ENCODE data around the gene ZNF679.
"Not testable (repeated sequence)": the region's sequence is repeated elsewhere in the genome, so short reads cannot be mapped to it uniquely, and the experiment has no call there.

The ZNF679 gene

GRCh38 chr7:64223366-64223765 lies 4.9 kb upstream of the ZNF679 start:
- in situ Hi-C loops (cut with HindIII; ENCODE audit: low pct_ligation_motif_present, low sequenced_read_pairs) = no loop called here
- no peak overlapping the region for H3K4me3 ChIP-seq (ENCODE audit: low read depth, low read length)
- H3K27ac ChIP-seq = no peak overlapping the region
- TF ChIP-seq CTCF (IDR thresholded peaks at IDR 0.05; ENCODE audit: low read depth, low read length, missing control alignments) = no peak
- no peak for DNase-seq
- no peaks in the 10 kb centered on the region for H3K27me3 ChIP-seq (replicated peaks)
- no peaks in the 10 kb centered on the region for H3K36me3 ChIP-seq (replicated peaks)

- no peak overlapping the region for H3K27ac ChIP-seq
- H3K27me3 ChIP-seq (replicated peaks) = no peaks in the 10 kb centered on the region
- no peaks in the 10 kb centered on the region for H3K36me3 ChIP-seq (replicated peaks)
- no peak for TF ChIP-seq CTCF (IDR thresholded peaks at IDR 0.05; ENCODE audit: low read depth, low read length, missing control alignments)
- no peak overlapping the region for H3K4me3 ChIP-seq (ENCODE audit: low read depth, low read length)
- in situ Hi-C loops (cut with HindIII; ENCODE audit: low pct_ligation_motif_present, low sequenced_read_pairs) = no loop called here
- DNase-seq = no peak
Observed at GRCh38 chr7:64266341-64266919, 38.2 kb downstream of the ZNF679 start.

GRCh38 chr7:64277630-64278029 lies 49.4 kb downstream of the ZNF679 start:
- no peak overlapping the region for H3K4me3 ChIP-seq (ENCODE audit: low read depth, low read length)
- in situ Hi-C loops (cut with HindIII; ENCODE audit: low pct_ligation_motif_present, low sequenced_read_pairs) = no loop called here
- no peak overlapping the region for H3K27ac ChIP-seq
- H3K36me3 ChIP-seq (replicated peaks) = no peaks in the 10 kb centered on the region
- no peak for TF ChIP-seq CTCF (IDR thresholded peaks at IDR 0.05; ENCODE audit: low read depth, low read length, missing control alignments)
- no peak for DNase-seq
- H3K27me3 ChIP-seq (replicated peaks) = no peaks in the 10 kb centered on the region

- DNase-seq = no peak
- no peaks in the 10 kb centered on the region for H3K27me3 ChIP-seq (replicated peaks)
- H3K27ac ChIP-seq = no peak overlapping the region
- in situ Hi-C loops (cut with HindIII; ENCODE audit: low pct_ligation_motif_present, low sequenced_read_pairs) = no loop called here
- no peak overlapping the region for H3K4me3 ChIP-seq (ENCODE audit: low read depth, low read length)
- H3K36me3 ChIP-seq (replicated peaks) = no peaks in the 10 kb centered on the region
- TF ChIP-seq CTCF (IDR thresholded peaks at IDR 0.05; ENCODE audit: low read depth, low read length, missing control alignments) = no peak
Observed at GRCh38 chr7:64294701-64295420, 66.6 kb downstream of the ZNF679 start.

GRCh38 chr7:64297418-64297817 lies 69.1 kb downstream of the ZNF679 start:
- DNase-seq; H3K27me3 ChIP-seq (replicated peaks); H3K36me3 ChIP-seq (replicated peaks); H3K4me3 ChIP-seq (ENCODE audit: low read depth, low read length); in situ Hi-C loops (cut with HindIII; ENCODE audit: low pct_ligation_motif_present, low sequenced_read_pairs); H3K27ac ChIP-seq: not testable (repeated sequence)

GRCh38 chr7:64300641-64301405 lies 72.5 kb downstream of the ZNF679 start:
- no peak for TF ChIP-seq CTCF (IDR thresholded peaks at IDR 0.05; ENCODE audit: low read depth, low read length, missing control alignments)
- Histone ChIP-seq H3K27ac (no peak overlapping the region), H3K4me3 (ENCODE audit: low read depth, low read length) (no peak overlapping the region), H3K27me3 (replicated peaks) (no peaks in the 10 kb centered on the region), H3K36me3 (replicated peaks) (no peaks in the 10 kb centered on the region)
- in situ Hi-C loops (cut with HindIII; ENCODE audit: low pct_ligation_motif_present, low sequenced_read_pairs) = no loop called here
- no peak for DNase-seq
